EH (cell line): ENCODE measurements around the gene UBE3C.

ENCODE experiments used
- DNase-seq: peaks from one replicate; pipeline ENCODE4 v3.0.0-alpha.2; 2015; ENCODE audit warnings: low read depth

UBE3C gene

GRCh38 chr7:157292770-157293412 lies 154.2 kb downstream of the UBE3C start:
- no peak for DNase-seq

- no peak for DNase-seq
Observed at GRCh38 chr7:157293413-157293788, 154.7 kb downstream of the UBE3C start.

- DNase-seq = no peak
Observed at GRCh38 chr7:157294773-157295172, 156.0 kb downstream of the UBE3C start.

GRCh38 chr7:157295338-157295737 lies 156.6 kb downstream of the UBE3C start:
- no peak for DNase-seq

GRCh38 chr7:157297185-157297584 lies 158.5 kb downstream of the UBE3C start:
- no peak for DNase-seq

GRCh38 chr7:157299317-157299612 lies 160.5 kb downstream of the UBE3C start:
- DNase-seq = no peak

- DNase-seq = peak; percentile 21
Observed at GRCh38 chr7:157299613-157300368, 161.1 kb downstream of the UBE3C start.

GRCh38 chr7:157300369-157300825 lies 161.7 kb downstream of the UBE3C start:
- DNase-seq = no peak

GRCh38 chr7:157301610-157302120 lies 162.9 kb downstream of the UBE3C start:
- no peak for DNase-seq

- DNase-seq = no peak
Observed at GRCh38 chr7:157306846-157307838, 168.4 kb downstream of the UBE3C start.

- peak; percentile 98 for DNase-seq
Observed at GRCh38 chr7:157309988-157310668, 171.4 kb downstream of the UBE3C start.

- peak; percentile 39 for DNase-seq
Observed at GRCh38 chr7:157310676-157311185, 172.0 kb downstream of the UBE3C start.

- no peak for DNase-seq
Observed at GRCh38 chr7:157312941-157313340, 174.2 kb downstream of the UBE3C start.

- no peak for DNase-seq
Observed at GRCh38 chr7:157313645-157314044, 174.9 kb downstream of the UBE3C start.

GRCh38 chr7:157318015-157318706 lies 179.4 kb downstream of the UBE3C start:
- peak; percentile 70 for DNase-seq
